Muscle layer of duodenum (tissue), 2 donors: ENCODE data around the gene HIVEP3.

ENCODE experiments used
- H3K27ac ChIP-seq: one replicate; pipeline ENCODE4 v1.7.0; 2013; ENCODE audit warnings: mild to moderate bottlenecking, low read length
- H3K27me3 ChIP-seq: one replicate; pipeline ENCODE4 v1.7.0; 2013; ENCODE audit warnings: low read depth, mild to moderate bottlenecking, control low read depth, low read length
- H3K36me3 ChIP-seq, 2 donors: one replicate each; pipeline ENCODE4 v1.7.0; 2013; ENCODE audit warnings: low read length in 2 of 2, control low read depth in 1 of 2, mild to moderate bottlenecking in 1 of 2; ENCODE audit not compliant: insufficient read depth in 2 of 2, control insufficient read depth in 1 of 2
- H3K4me1 ChIP-seq, 2 donors: one replicate each; pipeline ENCODE4 v1.7.0; 2013; ENCODE audit warnings: low read length in 2 of 2, mild to moderate bottlenecking in 2 of 2, control low read depth in 1 of 2, moderate library complexity in 1 of 2; ENCODE audit not compliant: insufficient read depth in 2 of 2, control insufficient read depth in 1 of 2
- H3K4me3 ChIP-seq, 2 donors: one replicate each; pipeline ENCODE4 v1.7.0; 2013; ENCODE audit warnings: low read length in 2 of 2, low read depth in 1 of 2, mild to moderate bottlenecking in 1 of 2
- H3K9me3 ChIP-seq, 2 donors: one replicate each; pipeline ENCODE4 v1.7.0; 2013; ENCODE audit warnings: low read length in 2 of 2, control low read depth in 1 of 2, mild to moderate bottlenecking in 1 of 2; ENCODE audit not compliant: control insufficient read depth in 1 of 2
- donor health status: healthy.

Gene HIVEP3

DNA sequence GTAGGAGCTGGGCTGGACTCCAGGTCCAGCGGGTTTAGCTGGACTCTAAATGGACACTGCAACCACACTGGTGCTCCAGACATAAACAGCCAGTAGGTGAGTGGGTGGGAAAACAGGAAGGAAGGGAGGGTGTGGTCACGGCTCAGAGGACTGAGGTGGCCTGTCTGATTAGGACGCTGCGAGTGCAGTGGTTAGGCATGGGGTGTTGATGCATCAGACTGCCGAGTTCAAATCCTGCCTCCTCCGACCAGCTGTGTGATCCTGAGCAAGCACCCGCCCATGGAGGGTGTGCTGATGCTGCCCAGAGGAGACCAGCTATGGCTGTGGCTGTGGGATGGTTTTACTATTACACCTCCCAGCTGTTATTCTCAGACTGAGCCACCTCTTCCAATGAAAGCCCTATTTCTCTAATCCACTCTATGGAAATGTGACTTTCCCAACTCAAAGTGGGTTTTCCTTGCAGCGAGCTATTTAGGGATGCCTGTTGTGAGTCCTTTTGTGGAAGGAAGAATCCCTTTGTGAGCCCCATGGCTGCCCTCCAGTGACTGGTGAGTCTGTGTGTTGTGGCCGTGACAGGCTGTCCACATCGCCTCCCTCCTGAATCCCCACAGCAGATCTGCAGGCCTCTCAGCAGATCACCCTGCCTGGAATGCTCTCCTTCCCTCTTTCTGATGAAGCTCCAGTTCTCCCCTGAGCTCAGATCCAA, 377.7 kb downstream of the HIVEP3 start:
- Histone ChIP-seq H3K27ac (no peak overlapping the region), H3K4me1 (peaks cover 0 to 15% of the 10 kb centered on the region in 2 donors), H3K4me3 (no peak overlapping the region), H3K27me3 (no peaks in the 10 kb centered on the region), H3K36me3 (peaks cover 0 to 5% of the 10 kb centered on the region in 2 donors), H3K9me3 (no peaks in the 10 kb centered on the region)

DNA sequence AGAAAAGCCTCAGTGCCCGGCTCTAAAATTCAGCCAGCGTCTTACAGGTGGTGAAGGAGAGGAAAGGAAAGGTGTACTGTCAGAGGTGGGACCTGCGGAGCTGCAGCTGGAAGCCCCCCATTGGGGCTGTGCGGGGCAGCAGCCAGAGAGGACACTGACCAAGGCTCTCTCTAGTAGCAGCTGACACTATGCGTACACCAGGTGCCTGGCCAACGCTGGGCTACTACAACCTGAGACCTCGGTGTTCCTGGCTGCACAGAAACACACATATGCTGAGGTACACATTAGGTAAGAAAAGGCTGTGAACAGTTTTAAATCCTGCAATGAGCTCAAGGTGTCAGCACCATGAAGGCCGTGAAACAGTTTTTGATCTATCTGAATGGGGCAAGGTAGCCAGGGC, 378.7 kb downstream of the HIVEP3 start:
- H3K4me1 ChIP-seq: peaks cover 0 to 15% of the 10 kb centered on the region in 2 donors

DNA sequence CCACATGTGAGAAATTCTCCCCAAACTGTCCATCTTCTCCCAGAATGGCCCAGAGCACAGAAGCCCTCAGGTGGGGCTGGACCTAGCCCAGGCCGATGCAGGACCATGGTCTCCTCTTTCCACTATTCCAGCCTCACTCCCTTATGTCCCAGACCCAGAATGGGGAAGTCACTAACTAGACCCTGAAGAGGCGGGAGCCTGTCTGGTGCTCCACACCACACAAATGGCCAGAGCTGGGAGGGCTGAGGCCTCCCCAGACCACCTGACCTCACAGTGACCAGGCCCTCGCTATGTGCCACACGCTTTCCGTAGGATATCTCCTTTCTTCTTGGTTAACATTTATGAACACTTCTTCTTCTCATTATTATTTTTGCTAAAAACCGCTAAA, 379.3 kb downstream of the HIVEP3 start:
- Histone ChIP-seq H3K4me1 (peaks cover 0 to 15% of the 10 kb centered on the region in 2 donors), H3K27me3 (no peaks in the 10 kb centered on the region), H3K9me3 (no peaks in the 10 kb centered on the region), H3K36me3 (peaks cover 0 to 5% of the 10 kb centered on the region in 2 donors), H3K27ac (no peak overlapping the region), H3K4me3 (no peak overlapping the region)

More for the DNA sequence above, 378.7 kb downstream of the HIVEP3 start:
- Histone ChIP-seq H3K9me3 (no peaks in the 10 kb centered on the region), H3K27me3 (no peaks in the 10 kb centered on the region), H3K27ac (no peak overlapping the region), H3K4me3 (no peak overlapping the region), H3K36me3 (peaks cover 0 to 5% of the 10 kb centered on the region in 2 donors)

DNA sequence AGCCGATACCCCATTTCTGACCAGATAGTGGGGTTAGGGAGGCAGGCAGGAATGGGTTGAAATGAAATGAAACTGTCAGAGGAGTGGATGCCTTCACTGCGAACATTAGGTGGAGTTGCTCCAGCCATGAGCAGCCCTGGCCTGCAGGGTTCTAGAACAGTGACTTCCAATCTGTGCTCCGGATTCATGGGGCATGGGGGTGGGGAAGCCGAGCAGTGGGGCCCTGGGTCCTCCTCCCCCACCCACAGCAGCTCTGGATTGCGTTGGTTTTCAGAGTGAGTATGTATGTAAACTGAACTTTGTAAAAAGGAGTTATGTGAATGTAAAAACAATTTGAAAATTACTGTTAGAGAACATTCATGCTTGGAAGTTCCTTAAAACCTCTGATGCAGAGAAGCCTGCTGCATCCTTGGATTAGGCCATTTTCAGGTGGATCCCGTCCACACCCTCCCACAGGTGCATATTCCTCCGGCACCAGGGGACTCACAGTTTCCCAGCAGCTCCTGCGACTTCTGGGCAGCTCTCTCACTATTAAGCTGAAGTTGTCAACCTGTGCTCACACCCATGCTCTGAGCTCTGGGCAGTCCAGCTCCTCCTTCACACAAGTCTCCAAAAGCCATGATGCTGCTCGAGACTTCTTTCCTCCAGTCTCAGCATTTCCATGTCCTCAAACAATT, 379.8 kb downstream of the HIVEP3 start:
- H3K27ac ChIP-seq: no peak overlapping the region
- H3K4me1 ChIP-seq: peaks cover 0 to 15% of the 10 kb centered on the region in 2 donors
- no peak overlapping the region for H3K4me3 ChIP-seq
- peaks cover 0 to 5% of the 10 kb centered on the region in 2 donors for H3K36me3 ChIP-seq
- no peaks in the 10 kb centered on the region for H3K27me3 ChIP-seq
- H3K9me3 ChIP-seq: no peaks in the 10 kb centered on the region

- Histone ChIP-seq H3K9me3 (no peaks in the 10 kb centered on the region), H3K27ac (no peak overlapping the region), H3K4me3 (no peak overlapping the region), H3K4me1 (peaks cover 0 to 15% of the 10 kb centered on the region in 2 donors), H3K36me3 (no peaks in the 10 kb centered on the region), H3K27me3 (no peaks in the 10 kb centered on the region)
These were observed 380.9 kb downstream of the HIVEP3 start for GRCh38 chr1:41537788-41538351.

DNA sequence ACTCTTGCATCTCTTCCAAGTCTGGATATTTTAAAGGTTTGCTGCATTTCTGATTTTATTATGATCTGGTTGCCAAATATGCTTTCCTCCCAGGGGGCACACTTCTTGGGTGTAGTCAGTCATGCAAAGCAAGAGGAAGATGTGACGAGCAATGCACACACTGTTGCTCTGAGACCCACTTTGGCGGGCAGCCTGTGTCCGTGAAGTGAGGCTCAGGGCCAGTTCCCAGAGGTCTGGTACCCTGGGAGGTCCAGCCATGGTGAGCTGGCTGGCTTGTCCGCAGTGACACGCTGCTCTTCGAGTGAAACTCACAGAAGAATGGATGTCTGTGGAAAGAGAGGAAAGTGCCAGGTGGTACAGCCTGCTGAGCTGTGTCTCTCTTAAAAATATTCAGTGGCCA, 381.5 kb downstream of the HIVEP3 start:
- H3K9me3 ChIP-seq: no peaks in the 10 kb centered on the region
- no peaks in the 10 kb centered on the region for H3K36me3 ChIP-seq
- peaks cover 0 to 15% of the 10 kb centered on the region in 2 donors for H3K4me1 ChIP-seq
- no peak overlapping the region for H3K4me3 ChIP-seq
- H3K27me3 ChIP-seq: no peaks in the 10 kb centered on the region
- H3K27ac ChIP-seq: no peak overlapping the region

DNA sequence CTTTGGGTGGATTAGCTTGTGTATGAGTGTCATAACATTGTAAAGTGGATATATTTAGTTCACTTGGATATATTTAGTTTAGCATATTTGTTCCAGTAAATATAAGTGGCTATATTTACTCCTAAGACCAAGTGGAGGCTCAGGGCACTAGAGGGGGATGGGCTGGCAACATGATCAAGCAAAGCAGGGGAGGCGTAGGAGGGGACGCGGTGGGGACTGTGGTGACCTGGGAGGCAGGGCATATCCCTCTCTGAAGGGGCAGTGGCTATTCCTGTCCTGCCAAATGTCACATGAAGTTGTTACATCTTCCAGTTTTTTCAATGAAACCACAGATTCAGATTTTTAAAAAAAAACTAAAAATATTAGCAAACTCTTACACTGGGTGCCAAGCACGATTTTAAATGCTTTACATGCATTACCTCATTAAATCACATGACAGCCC, 382.3 kb downstream of the HIVEP3 start:
- no peaks in the 10 kb centered on the region for H3K27me3 ChIP-seq
- H3K9me3 ChIP-seq: no peaks in the 10 kb centered on the region
- peaks cover 0 to 15% of the 10 kb centered on the region in 2 donors for H3K4me1 ChIP-seq
- H3K4me3 ChIP-seq: no peak overlapping the region
- H3K27ac ChIP-seq: no peak overlapping the region
- H3K36me3 ChIP-seq: no peaks in the 10 kb centered on the region

- H3K4me3 ChIP-seq: no peak overlapping the region
- H3K36me3 ChIP-seq: no peaks in the 10 kb centered on the region
- no peaks in the 10 kb centered on the region for H3K9me3 ChIP-seq
- peaks cover 0 to 15% of the 10 kb centered on the region in 2 donors for H3K4me1 ChIP-seq
- no peaks in the 10 kb centered on the region for H3K27me3 ChIP-seq
- no peak overlapping the region for H3K27ac ChIP-seq
These were observed 383.0 kb downstream of the HIVEP3 start for GRCh38 chr1:41535716-41536115.

- H3K9me3 ChIP-seq: no peaks in the 10 kb centered on the region
- H3K27me3 ChIP-seq: no peaks in the 10 kb centered on the region
- no peaks in the 10 kb centered on the region for H3K36me3 ChIP-seq
- H3K27ac ChIP-seq: no peak overlapping the region
- no peak overlapping the region for H3K4me3 ChIP-seq
- peaks cover 0 to 15% of the 10 kb centered on the region in 2 donors for H3K4me1 ChIP-seq
These were observed 383.4 kb downstream of the HIVEP3 start for GRCh38 chr1:41535276-41535675.

DNA sequence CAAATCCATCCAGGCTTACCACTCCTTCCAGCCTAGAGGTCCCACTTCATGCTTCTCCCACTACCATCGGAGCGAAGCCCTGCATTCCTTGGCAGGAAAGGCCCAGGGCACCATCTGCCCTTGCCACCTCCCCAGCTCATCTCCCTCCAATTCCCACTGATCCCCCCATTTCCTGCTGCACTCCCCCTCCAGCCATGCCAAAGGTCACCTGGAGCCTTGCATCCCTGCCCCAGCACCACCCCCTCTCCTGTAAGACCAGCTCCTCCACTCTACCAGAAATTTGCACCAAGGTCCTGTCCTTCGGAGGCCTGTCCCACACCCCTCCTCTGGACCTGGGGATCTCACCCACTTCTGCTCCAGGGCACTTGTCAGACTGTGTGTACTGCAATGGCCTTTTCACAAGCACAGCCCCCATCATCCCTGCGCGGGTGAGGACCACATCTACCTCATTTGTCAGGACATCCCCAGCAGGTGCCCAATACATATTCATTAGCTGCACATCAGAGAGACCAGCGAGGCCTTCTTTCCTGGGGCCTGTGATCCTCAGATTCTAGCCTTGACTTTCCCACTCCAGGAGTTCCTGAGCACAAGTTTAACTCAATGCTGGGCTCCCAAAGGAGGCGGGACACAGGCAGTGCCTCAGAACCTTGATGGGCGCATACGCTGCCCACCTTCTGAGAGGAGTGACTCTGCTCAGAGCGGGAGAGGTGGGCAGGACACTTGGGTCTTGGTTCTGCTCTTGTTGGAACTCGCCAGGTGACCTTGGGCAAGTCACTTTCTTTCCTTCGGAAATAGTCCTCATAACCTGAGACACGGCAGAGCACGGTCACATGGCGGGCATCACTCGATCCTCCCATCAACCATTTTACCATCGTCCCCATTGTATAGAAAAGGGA, 384.3 kb downstream of the HIVEP3 start:
- Histone ChIP-seq H3K4me1 (peaks cover 0 to 15% of the 10 kb centered on the region in 2 donors), H3K9me3 (no peaks in the 10 kb centered on the region)

DNA sequence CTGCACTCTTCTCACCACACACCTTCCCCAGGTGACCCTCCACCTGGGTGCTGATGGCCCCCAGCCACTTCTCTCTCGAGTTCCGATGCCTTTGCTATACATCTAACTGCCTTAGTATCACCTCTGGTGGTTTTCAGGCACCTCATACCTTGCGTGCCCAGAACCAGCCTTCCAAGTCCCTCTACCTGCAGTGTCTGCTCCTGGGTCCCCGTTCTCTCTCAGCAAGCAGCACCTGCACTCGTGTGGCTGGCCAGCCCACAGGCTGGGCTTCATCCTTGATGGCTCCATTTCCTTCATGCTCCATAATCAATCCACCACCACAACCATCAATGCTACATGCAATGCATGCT, 385.0 kb downstream of the HIVEP3 start:
- no peaks in the 10 kb centered on the region for H3K9me3 ChIP-seq
- H3K27me3 ChIP-seq: no peaks in the 10 kb centered on the region
- H3K4me3 ChIP-seq: no peak overlapping the region
- H3K36me3 ChIP-seq: no peaks in the 10 kb centered on the region
- H3K27ac ChIP-seq: no peak overlapping the region
- peaks cover 0 to 15% of the 10 kb centered on the region in 2 donors for H3K4me1 ChIP-seq

More for the DNA sequence above, 384.3 kb downstream of the HIVEP3 start:
- Histone ChIP-seq H3K27ac (no peak overlapping the region), H3K36me3 (no peaks in the 10 kb centered on the region), H3K4me3 (no peak overlapping the region), H3K27me3 (no peaks in the 10 kb centered on the region)
